Vagina (tissue), 2 donors: ENCODE data around the gene ARL6IP5.

ENCODE experiments used
- POLR2A ChIP-seq, 2 donors: fragments of 450-650 bp; IDR thresholded peaks; one replicate each; pipeline ENCODE4 v1.6.1; 2017; ENCODE audit warnings: antibody characterized with exemption in 2 of 2, mild to moderate bottlenecking in 2 of 2, moderate library complexity in 2 of 2
- POLR2AphosphoS5 ChIP-seq, 2 donors: sonication (generic); formaldehyde crosslinking; IDR thresholded peaks; one replicate each; pipeline ENCODE4 v1.9.0; 2017; ENCODE audit warnings: antibody characterized with exemption in 2 of 2, mild to moderate bottlenecking in 2 of 2, low read depth in 1 of 2; ENCODE audit not compliant: insufficient read depth in 1 of 2
- TF ChIP-seq, protein P1 (sequence below), 3 experiments: fragments of 450-650 bp in 2 of 3; fragments of 200-600 bp in 1 of 3; sonication (generic) in 1 of 3; IDR thresholded peaks; one replicate each; pipeline ENCODE4 v1.5.1; 2017 to 2019; ENCODE audit warnings: antibody characterized with exemption in 3 of 3, mild to moderate bottlenecking in 2 of 3, moderate library complexity in 2 of 3

GRCh38 chr3:69118555-69118954, 33.8 kb downstream of the ARL6IP5 start:
- no peak for TF ChIP-seq POLR2AphosphoS5 (IDR thresholded peaks at IDR 0.05; ENCODE audit: insufficient read depth in 1 of 2, low read depth in 1 of 2)
- TF ChIP-seq, protein P1, sequence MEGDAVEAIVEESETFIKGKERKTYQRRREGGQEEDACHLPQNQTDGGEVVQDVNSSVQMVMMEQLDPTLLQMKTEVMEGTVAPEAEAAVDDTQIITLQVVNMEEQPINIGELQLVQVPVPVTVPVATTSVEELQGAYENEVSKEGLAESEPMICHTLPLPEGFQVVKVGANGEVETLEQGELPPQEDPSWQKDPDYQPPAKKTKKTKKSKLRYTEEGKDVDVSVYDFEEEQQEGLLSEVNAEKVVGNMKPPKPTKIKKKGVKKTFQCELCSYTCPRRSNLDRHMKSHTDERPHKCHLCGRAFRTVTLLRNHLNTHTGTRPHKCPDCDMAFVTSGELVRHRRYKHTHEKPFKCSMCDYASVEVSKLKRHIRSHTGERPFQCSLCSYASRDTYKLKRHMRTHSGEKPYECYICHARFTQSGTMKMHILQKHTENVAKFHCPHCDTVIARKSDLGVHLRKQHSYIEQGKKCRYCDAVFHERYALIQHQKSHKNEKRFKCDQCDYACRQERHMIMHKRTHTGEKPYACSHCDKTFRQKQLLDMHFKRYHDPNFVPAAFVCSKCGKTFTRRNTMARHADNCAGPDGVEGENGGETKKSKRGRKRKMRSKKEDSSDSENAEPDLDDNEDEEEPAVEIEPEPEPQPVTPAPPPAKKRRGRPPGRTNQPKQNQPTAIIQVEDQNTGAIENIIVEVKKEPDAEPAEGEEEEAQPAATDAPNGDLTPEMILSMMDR (IDR thresholded peaks at IDR 0.05) = no peak
- TF ChIP-seq POLR2A (IDR thresholded peaks at IDR 0.05) = no peak
